ENCODE data around the gene THSD1.

GRCh38 chr13:52419080-52419479 lies 13.1 kb upstream of the THSD1 start:
- TF ChIP-seq CTCF (IDR thresholded peaks at IDR 0.05) = no peak
- TF ChIP-seq POLR2AphosphoS5 (IDR thresholded peaks at IDR 0.05) = no peak
